Activated T-cell treated with anti-CD3 and anti-CD28 coated beads, Interleukin-2, amount 50 U/mL, for 24 hours (primary cell): ENCODE results near the gene LDLRAD4.
A peak's percentile ranks its signal among the peaks of the same experiment; 100 is the strongest.
"Not testable (repeated sequence)": the region's sequence is repeated elsewhere in the genome, so short reads cannot be mapped to it uniquely, and the experiment has no call there.

ENCODE experiments used
- DNase-seq: peaks from one replicate; pipeline ENCODE4 v3.0.0-alpha.2; 2020
- H3K27ac Mint-ChIP-seq: 2 replicates; pipeline ENCODE4 v1.8.0; 2020; ENCODE audit warnings: mild to moderate bottlenecking, mixed read lengths
- H3K27me3 Mint-ChIP-seq: 2 replicates; pipeline ENCODE4 v1.8.0; 2020; ENCODE audit warnings: mixed read lengths
- H3K36me3 Mint-ChIP-seq: 2 replicates; pipeline ENCODE4 v1.8.0; 2020; ENCODE audit warnings: low read depth, mixed read lengths
- H3K4me1 Mint-ChIP-seq: 2 replicates; pipeline ENCODE4 v1.8.0; 2020; ENCODE audit warnings: low read depth, mixed read lengths
- H3K4me3 Mint-ChIP-seq: 2 replicates; pipeline ENCODE4 v1.8.0; 2020; ENCODE audit warnings: mild to moderate bottlenecking, moderate library complexity, mixed read lengths
- H3K9me3 Mint-ChIP-seq: 2 replicates; pipeline ENCODE4 v1.8.0; 2020; ENCODE audit warnings: mixed read lengths

LDLRAD4 gene

DNA sequence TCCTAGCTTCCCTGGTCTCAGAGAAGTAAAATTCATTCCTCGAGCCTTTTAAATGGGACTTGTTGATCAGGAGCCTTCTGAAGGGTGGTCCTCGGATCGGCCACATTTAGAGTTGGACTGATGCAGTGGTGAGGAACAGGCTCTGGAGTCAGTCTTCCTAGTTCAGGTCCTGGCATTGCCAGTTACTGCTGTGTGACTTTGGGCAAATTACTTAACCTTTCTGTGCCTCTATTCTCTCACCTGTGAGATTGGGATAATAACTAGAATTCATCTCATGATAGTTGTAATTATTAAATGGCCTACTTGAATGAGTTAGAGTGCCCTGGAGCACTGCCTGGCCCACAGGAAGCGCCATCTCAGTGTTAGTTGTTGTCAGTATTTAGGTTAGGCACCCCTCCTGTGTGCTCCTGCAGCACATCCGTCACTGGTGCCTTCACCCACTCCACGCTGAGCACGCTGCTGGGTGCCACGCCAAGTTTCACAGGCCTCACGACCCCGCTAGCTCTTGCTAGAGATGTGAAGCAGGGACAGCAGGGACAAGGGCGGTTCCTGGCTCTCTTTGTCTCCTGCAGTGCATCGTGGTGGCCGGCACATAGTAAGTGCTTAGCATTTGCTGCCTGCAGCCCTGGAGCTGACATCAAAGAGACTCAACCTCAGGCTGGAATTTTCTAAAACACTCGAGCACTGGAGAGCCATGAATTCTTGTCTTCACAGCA, 384.9 kb downstream of the LDLRAD4 start:
- H3K36me3 Mint-ChIP-seq = peaks cover 9% of the 10 kb centered on the region
- DNase-seq = no peak
- peaks cover 21% of the 10 kb centered on the region for H3K4me1 Mint-ChIP-seq
- no peaks in the 10 kb centered on the region for H3K27me3 Mint-ChIP-seq
- no peak overlapping the region for H3K4me3 Mint-ChIP-seq
- no peak overlapping the region for H3K27ac Mint-ChIP-seq
- H3K9me3 Mint-ChIP-seq = peaks cover 6% of the 10 kb centered on the region

DNA sequence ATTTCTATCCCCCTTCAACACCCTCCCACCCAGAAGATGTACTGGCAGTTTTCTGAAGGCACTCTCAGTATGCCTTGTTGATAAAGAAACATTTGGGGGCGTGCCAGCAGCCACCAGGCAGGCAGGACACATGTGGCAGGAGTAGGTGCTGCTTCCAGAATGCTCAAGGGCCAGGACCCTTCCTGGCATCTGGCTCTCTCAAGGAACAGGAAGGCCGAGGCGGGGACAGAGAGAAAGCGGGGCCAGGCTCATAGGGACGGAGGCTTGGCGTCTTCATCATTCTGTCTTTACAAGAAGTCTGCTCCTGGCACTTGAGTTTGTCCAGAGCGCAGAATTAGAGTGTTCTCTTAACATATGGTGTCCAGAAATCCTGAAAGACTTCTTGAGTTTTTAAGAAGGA, 386.2 kb downstream of the LDLRAD4 start:
- H3K9me3 Mint-ChIP-seq = no peaks in the 10 kb centered on the region
- no peak for DNase-seq
- no peaks in the 10 kb centered on the region for H3K27me3 Mint-ChIP-seq
- no peak overlapping the region for H3K27ac Mint-ChIP-seq
- H3K4me1 Mint-ChIP-seq = peaks cover 31% of the 10 kb centered on the region
- H3K4me3 Mint-ChIP-seq = no peak overlapping the region
- H3K36me3 Mint-ChIP-seq = peaks cover 4% of the 10 kb centered on the region

DNA sequence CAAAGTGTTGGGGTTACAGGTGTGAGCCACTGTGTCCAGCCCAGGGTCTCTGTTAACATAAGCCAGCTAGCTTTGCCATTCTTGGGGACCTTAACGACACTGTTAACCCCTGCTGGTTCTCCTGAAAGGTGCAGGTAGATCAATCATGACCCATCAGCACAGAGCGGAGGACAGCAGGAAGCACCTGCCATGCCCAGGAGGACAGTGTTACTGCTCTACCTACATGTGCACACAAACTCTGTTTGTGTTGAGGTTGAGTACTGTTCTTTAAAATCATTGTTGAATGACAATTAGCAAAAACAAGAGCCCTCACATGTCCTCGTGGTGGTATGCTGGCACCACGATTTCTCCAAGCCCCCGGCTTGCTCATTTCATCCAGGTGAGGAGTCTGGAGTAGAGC, 386.9 kb downstream of the LDLRAD4 start:
- no peak for DNase-seq
- Mint-ChIP-seq H3K36me3 (peaks cover 4% of the 10 kb centered on the region), H3K4me1 (peaks cover 33% of the 10 kb centered on the region), H3K27me3 (no peaks in the 10 kb centered on the region), H3K27ac (no peak overlapping the region), H3K4me3 (no peak overlapping the region), H3K9me3 (no peaks in the 10 kb centered on the region)

DNA sequence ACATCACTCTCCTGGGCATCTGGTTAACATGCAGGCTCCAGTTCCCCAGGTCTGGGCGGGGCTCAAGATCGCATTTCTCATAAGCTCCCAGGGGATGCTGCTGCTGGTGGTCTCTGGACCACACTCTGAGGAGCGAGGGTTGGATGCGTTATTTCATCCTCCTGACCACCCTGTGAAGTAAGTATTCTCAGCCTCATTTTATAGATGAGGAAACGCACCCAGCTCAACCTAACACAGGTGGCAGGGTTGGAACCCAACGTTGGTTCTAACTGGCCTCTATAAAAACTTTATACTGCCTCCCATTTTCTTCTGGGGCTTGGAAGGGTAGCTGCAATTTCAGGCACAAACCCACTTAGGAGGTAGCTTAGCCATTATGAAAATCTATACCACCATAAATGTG, 387.3 kb downstream of the LDLRAD4 start:
- Mint-ChIP-seq H3K27me3 (no peaks in the 10 kb centered on the region), H3K9me3 (no peaks in the 10 kb centered on the region), H3K4me3 (no peak overlapping the region), H3K4me1 (peaks cover 37% of the 10 kb centered on the region), H3K36me3 (peaks cover 4% of the 10 kb centered on the region), H3K27ac (no peak overlapping the region)
- no peak for DNase-seq

DNA sequence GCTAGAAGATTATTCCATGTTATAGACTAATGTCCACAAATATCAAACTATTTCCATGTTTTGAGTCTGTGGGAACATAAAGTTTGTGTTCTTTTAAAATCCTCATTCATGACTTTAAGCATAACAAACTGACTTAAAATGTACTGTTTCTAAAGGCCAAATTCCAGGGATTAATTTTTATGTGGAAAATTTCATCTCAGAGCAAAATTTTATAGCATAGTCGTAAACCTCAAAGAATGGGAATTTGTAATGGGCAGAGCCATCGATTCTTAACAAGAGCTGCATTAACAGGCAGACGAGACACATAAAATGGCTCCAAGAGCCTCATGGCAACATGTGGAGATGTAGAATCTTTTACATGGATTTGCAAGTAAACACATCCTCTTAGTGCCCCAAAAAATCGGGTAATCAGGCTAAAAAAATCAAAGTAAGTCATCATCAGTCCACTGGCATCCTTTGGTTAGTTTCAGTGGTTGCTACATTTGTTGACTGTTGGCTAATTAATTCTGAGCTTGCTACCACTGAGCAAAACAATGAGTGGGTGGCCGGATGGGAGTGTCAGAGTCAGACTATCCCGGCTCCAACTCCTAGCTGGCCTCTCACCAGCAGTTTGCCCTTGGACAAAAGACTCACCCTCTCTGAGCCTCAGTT, 388.2 kb downstream of the LDLRAD4 start:
- H3K36me3 Mint-ChIP-seq = peaks cover 3% of the 10 kb centered on the region
- no peaks in the 10 kb centered on the region for H3K9me3 Mint-ChIP-seq
- no peaks in the 10 kb centered on the region for H3K27me3 Mint-ChIP-seq
- DNase-seq = no peak
- no peak overlapping the region for H3K27ac Mint-ChIP-seq
- peaks cover 46% of the 10 kb centered on the region for H3K4me1 Mint-ChIP-seq
- no peak overlapping the region for H3K4me3 Mint-ChIP-seq

DNA sequence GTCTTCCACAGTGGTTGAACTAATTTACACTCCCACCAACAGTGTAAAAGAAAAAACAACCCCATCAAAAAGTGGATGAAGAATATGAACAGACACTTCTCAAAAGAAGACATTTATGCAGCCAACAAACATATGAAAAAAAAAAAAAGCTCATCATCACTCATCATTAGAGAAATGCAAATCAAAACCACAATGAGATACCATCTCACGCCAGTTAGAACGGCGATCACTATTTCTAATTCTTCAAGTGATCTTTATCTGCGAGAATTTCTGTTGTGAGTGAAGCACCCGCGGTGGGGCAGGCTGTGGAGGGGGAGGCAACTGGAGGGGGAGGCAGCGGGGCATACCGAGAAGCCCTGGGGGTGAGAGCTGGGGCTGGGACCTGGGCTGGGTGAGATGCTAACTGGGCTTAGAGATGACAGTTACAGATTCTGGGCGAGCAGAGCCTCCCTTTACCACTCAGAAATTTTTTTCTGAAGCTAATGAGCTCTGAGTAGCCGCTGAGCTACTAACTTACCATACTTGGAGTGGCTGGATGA, 389.5 kb downstream of the LDLRAD4 start:
- Mint-ChIP-seq H3K4me1 (peaks cover 59% of the 10 kb centered on the region), H3K27ac (peak overlapping the region; percentile 85), H3K4me3 (peak overlapping the region; percentile 60)
- not testable (repeated sequence) for H3K9me3 Mint-ChIP-seq, H3K36me3 Mint-ChIP-seq, H3K27me3 Mint-ChIP-seq
- peak; percentile 60 for DNase-seq

DNA sequence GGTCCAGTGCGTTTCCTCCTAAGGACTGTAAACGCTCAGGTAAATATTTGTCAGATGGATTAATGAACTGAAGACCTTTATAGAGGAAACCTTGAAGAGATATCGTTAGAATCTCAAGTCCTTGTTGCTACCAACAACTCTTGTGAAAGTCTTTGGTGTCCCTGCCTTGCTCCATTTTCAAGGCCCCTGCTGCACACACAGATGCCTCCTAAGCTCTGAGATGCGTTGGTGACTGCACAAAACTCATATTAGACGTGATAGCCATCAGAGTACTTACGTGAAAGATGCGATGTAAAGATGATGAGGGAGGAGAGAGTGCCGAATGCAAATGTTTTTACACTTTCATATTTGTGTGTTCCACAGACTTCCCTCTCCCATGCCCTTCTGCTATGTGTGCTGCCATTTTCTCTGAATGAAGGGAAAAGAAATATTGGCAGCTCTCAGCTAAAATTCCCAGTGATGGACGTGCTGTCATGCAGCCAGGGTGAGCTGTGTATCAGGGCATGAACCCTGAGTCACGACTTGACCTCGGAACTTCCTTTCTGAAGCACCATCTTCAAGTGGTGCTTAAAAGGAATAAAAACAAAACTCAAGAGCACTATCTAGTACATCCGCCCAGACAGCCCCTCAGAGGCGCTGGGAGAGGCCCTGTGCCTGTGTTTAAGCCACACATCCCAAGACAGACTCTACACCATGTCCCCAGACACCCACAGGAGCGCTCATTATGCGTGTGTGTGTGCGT, 390.4 kb downstream of the LDLRAD4 start:
- peaks cover 68% of the 10 kb centered on the region for H3K4me1 Mint-ChIP-seq
- no peaks in the 10 kb centered on the region for H3K9me3 Mint-ChIP-seq
- peak overlapping the region; percentile 85 for H3K27ac Mint-ChIP-seq
- H3K27me3 Mint-ChIP-seq = no peaks in the 10 kb centered on the region
- H3K36me3 Mint-ChIP-seq = peaks cover 12% of the 10 kb centered on the region
- DNase-seq = peak; percentile 52
- peak overlapping the region; percentile 60 for H3K4me3 Mint-ChIP-seq

DNA sequence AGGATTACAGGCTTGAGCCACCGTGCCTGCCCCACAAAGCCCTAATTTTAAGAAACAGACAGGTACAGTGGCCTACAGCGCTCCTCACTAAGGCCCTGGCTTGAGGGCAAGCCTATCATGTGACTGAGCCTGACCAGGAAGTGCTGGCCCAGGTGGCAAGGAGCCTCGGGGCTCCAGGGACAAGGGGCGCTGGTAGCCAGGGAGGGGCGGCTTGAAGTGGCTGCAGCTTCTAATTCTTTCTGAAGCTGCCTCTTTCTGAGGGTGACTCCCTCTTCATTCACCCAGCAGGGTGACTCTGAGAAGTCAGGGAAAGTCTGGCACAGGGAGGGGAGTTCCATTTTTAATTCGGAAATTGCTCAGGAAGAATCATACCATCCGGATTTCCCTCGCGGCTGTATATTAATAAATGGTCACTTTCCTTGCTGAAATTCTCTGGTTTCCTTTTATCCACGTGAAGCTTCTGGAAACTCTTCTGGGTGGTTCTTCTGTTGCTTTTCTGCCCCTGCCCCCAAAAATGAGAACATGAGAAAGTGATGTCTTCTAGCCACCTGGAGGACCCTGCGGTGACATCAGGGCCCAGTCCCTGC, 392.1 kb downstream of the LDLRAD4 start:
- Mint-ChIP-seq H3K9me3 (no peaks in the 10 kb centered on the region), H3K4me1 (peaks cover 83% of the 10 kb centered on the region), H3K4me3 (peak overlapping the region; percentile 77), H3K36me3 (peaks cover 20% of the 10 kb centered on the region), H3K27me3 (no peaks in the 10 kb centered on the region), H3K27ac (peak overlapping the region; percentile 93)
- no peak for DNase-seq

DNA sequence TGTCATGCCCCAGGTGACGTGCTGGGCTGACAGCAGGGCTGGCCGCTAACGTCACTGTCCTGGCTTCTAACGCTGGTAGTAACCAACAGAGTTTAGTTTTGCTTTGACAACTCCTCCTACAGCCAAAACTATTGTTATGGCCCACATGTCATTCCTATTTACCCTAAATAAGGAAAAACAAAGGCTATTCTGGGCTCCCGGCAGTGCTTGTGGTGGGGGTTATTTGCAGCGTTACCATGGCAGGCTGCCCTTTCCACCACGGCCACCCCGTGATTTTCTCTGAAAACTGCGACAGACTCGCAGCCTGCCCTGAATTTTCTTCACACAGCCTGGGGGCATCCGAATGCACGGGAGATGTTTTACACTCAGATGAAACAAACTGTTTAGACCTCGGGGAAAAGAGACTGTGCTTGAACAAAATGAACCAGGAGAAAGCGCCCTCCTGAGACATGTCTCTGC, 392.6 kb downstream of the LDLRAD4 start:
- peaks cover 89% of the 10 kb centered on the region for H3K4me1 Mint-ChIP-seq
- DNase-seq = no peak
- H3K9me3 Mint-ChIP-seq = no peaks in the 10 kb centered on the region
- H3K27me3 Mint-ChIP-seq = no peaks in the 10 kb centered on the region
- peaks cover 23% of the 10 kb centered on the region for H3K36me3 Mint-ChIP-seq
- H3K4me3 Mint-ChIP-seq = peak overlapping the region; percentile 77
- H3K27ac Mint-ChIP-seq = peak overlapping the region; percentile 93

DNA sequence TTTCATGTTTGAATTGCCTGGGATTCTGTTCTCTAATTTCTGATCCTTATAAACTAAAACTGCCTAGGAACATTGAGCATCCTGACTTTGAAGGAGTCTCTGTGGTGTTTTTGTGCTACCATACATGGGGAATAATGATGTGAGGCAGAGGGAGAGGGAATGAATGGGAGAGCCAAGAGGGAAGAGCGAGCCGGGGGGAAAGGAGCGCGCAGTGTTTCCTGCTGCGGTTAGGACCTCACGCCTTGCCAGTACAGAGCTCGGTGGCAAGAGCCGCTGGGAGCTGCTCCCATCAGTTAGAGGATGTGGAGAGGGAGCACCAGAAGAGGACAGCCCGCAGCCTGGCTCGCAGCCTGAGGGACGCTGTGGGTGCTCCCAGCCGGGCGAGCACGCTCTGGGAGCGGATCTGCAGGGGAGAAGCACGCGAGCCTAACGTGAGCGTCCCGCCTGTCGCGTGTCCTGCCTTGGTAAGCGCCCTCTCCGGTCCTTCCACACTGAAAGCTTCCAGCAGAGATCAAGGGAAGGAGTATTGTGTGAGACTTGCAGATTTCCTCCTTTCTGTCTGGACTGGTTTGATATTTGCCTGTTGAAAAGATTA, 393.1 kb downstream of the LDLRAD4 start:
- DNase-seq = peak; percentile 55
- no peaks in the 10 kb centered on the region for H3K27me3 Mint-ChIP-seq
- peak overlapping the region; percentile 77 for H3K4me3 Mint-ChIP-seq
- peak overlapping the region; percentile 93 for H3K27ac Mint-ChIP-seq
- H3K9me3 Mint-ChIP-seq = no peaks in the 10 kb centered on the region
- peaks cover 91% of the 10 kb centered on the region for H3K4me1 Mint-ChIP-seq
- H3K36me3 Mint-ChIP-seq = peaks cover 25% of the 10 kb centered on the region

DNA sequence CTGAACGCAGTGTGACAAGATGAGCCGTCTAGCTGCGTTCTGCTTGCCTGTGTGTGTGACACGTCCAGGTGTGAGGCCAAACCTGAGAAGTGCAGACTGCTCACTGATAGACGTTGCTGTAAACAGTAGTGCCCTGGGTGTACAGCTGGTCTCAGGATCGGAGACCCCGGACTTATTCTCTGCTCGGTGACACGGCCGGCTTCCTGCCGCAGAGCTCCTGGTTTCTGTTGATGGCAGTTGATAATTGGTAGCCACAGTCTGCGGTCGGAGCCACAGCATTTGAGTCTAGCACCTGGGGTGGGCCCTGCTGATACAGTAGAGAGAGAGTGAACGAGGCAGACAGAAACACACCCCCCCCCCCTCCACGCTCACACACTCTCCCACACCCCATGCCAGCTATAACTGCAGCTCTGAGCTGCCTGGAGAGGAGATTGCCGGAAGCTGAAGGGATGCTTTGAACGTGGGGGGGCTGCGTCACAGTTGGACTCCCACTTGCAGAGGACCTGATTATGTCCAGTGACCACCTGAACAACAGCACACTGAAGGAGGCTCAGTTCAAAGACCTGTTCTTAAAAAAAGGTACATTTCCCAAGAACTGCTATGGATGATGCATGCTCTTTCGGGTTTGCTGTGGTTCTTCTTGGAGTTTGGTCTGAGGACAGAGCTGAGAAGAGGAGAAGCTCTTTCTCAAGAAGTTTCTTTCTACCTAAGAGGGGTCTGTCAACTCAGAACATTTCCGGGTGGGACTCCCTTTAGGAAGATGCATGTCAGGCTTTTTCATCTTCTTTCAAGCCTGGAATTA, 393.8 kb downstream of the LDLRAD4 start:
- no peaks in the 10 kb centered on the region for H3K9me3 Mint-ChIP-seq
- DNase-seq = peak; percentile 79
- H3K36me3 Mint-ChIP-seq = peaks cover 27% of the 10 kb centered on the region
- peaks cover 95% of the 10 kb centered on the region for H3K4me1 Mint-ChIP-seq
- H3K27me3 Mint-ChIP-seq = no peaks in the 10 kb centered on the region
- peak overlapping the region; percentile 77 for H3K4me3 Mint-ChIP-seq
- H3K27ac Mint-ChIP-seq = peak overlapping the region; percentile 93

DNA sequence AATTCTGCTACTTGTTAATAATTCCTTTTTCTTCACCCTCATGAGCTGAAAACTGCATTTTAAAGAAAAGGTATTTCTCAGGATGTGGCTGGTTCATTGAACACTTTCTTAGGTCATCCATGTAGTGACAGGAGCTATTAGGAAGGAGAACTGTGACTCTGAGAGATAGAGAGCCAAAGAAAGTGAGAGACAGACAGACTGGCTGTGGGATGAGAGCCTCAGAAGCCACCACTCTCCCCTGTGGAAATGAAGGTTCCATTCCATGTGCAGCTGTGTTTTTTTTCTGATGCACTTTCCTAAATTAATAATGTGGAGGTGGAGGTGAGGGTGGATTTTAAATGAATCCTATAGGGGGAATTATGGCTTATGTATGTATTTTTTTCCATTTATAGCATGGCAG, 394.5 kb downstream of the LDLRAD4 start:
- Mint-ChIP-seq H3K4me3 (peak overlapping the region; percentile 77), H3K4me1 (peaks cover 95% of the 10 kb centered on the region), H3K36me3 (peaks cover 27% of the 10 kb centered on the region), H3K27ac (peak overlapping the region; percentile 93), H3K27me3 (no peaks in the 10 kb centered on the region), H3K9me3 (no peaks in the 10 kb centered on the region)
- DNase-seq = no peak

DNA sequence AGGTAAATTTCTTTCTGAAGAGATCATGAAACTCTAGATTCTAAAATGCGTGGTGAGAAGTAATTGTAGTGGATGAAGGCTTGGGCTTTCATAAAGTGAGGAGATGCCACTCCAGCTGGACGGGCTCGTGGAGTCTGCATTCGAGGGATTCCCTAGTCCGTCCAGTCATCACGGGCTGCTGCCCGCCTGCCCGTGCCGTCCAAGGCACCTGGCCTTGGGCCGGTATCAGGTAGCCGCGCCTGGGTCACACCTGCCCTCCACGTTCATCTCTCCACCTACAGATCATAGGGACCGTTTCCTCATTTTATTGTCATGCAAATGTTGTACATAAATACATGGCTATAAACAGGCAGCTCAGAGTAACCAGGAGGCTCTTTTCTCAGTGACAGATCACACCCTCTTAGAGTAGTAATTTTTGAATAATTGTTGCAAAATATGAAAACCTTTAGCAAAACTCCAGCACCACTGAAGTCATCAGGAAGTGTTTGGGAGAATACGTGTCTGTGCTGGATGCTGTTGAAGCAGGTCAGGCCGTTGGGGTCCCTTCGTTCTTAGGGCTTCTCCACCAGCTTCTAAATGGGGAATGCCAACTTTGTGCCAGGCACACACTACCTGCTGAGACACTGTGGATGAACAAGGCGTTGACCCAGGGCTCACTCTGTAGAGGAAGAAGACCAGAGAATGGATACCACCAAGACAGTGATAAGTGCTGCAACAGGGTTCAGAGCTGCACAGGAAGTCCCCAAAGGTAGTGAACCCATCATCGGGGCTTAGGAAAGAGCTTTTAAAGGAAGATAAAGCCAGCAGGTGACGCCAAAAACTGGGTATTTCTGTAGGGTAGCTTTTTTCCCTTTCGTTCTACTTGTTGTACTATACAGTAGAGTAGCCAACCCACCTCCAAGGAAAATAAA, 395.3 kb downstream of the LDLRAD4 start:
- peaks cover 94% of the 10 kb centered on the region for H3K4me1 Mint-ChIP-seq
- H3K27ac Mint-ChIP-seq = peak overlapping the region; percentile 93
- H3K36me3 Mint-ChIP-seq = peaks cover 27% of the 10 kb centered on the region
- H3K9me3 Mint-ChIP-seq = no peaks in the 10 kb centered on the region
- no peak for DNase-seq
- no peaks in the 10 kb centered on the region for H3K27me3 Mint-ChIP-seq
- peak overlapping the region; percentile 77 for H3K4me3 Mint-ChIP-seq
